CD14-positive monocyte (primary cell): ENCODE results near the gene CDH5. TPM values are rescaled to one million over a fixed set of nuclear protein-coding genes. Genes with fewer than 3 reads are reported as not detected.

Source experiments
- DNase-seq, 3 donors: peaks; one replicate each; pipeline ENCODE4 v3.0.0-alpha.2; 2011 to 2022
- H2AFZ ChIP-seq: 2 replicates; pipeline ENCODE4 v1.6.0; 2012; ENCODE audit warnings: mild to moderate bottlenecking, low read depth, low read length, inconsistent platforms; ENCODE audit not compliant: insufficient read depth, poor library complexity, severe bottlenecking
- H3K27ac ChIP-seq, 2 donors: 1 replicate in 1 of 2; 2 replicates in 1 of 2; pipeline ENCODE4 v1.5.1; 2012 to 2013; ENCODE audit warnings: low read length in 2 of 2, control low read depth in 1 of 2, inconsistent platforms in 1 of 2, low read depth in 1 of 2, mild to moderate bottlenecking in 1 of 2
- H3K27me3 ChIP-seq, 2 donors: one replicate each; pipeline versions ENCODE4 v1.6.0 to v1.6.1; 2011 to 2013; ENCODE audit warnings: low read length in 2 of 2; ENCODE audit not compliant: control insufficient read depth in 2 of 2, insufficient read depth in 2 of 2
- H3K36me3 ChIP-seq, 2 donors: replicated peaks in 1 of 2; 1 replicate in 1 of 2; 2 replicates in 1 of 2; pipeline versions ENCODE4 v1.5.1 to v1.6.1; 2012 to 2013; ENCODE audit warnings: low read length in 2 of 2, control low read depth in 1 of 2, inconsistent platforms in 1 of 2, mild to moderate bottlenecking in 1 of 2; ENCODE audit not compliant: insufficient read depth in 2 of 2, control insufficient read depth in 1 of 2
- H3K4me1 ChIP-seq, 2 donors: 1 replicate in 1 of 2; 2 replicates in 1 of 2; pipeline versions ENCODE4 v1.5.1 to v1.6.1; 2012 to 2013; ENCODE audit warnings: low read length in 2 of 2, control low read depth in 1 of 2, inconsistent platforms in 1 of 2, mild to moderate bottlenecking in 1 of 2, moderate library complexity in 1 of 2; ENCODE audit not compliant: insufficient read depth in 2 of 2, control insufficient read depth in 1 of 2
- H3K4me2 ChIP-seq: replicated peaks from 2 replicates; pipeline ENCODE3; 2012; ENCODE audit warnings: low read length, moderate library complexity, mild to moderate bottlenecking; ENCODE audit not compliant: poor library complexity, severe bottlenecking; ENCODE audit errors: extremely low read depth
- H3K4me3 ChIP-seq, 3 experiments: fragments of 200-600 bp in 1 of 3; sonication (generic) in 1 of 3; replicated peaks in 1 of 3; 1 replicate in 2 of 3; 2 replicates in 1 of 3; pipeline ENCODE4 v1.5.1; 2011 to 2013; ENCODE audit warnings: low read length in 3 of 3, mild to moderate bottlenecking in 3 of 3, control low read depth in 2 of 3, low read depth in 2 of 3, inconsistent platforms in 1 of 3, moderate library complexity in 1 of 3
- H3K79me2 ChIP-seq: 2 replicates; pipeline ENCODE4 v1.6.0; 2012; ENCODE audit warnings: mild to moderate bottlenecking, control low read depth, inconsistent platforms, low read length, moderate library complexity; ENCODE audit not compliant: insufficient read depth
- H3K9ac ChIP-seq: 2 replicates; pipeline ENCODE4 v1.6.0; 2017; ENCODE audit warnings: low read length, mild to moderate bottlenecking; ENCODE audit not compliant: insufficient read depth, poor library complexity, severe bottlenecking
- H3K9me3 ChIP-seq, 2 donors: replicated peaks in 1 of 2; 1 replicate in 1 of 2; 2 replicates in 1 of 2; pipeline versions ENCODE4 v1.5.1 to v1.6.1; 2012 to 2013; ENCODE audit warnings: low read length in 2 of 2, control low read depth in 1 of 2; ENCODE audit not compliant: control insufficient read depth in 1 of 2, insufficient read depth in 1 of 2
- H4K20me1 ChIP-seq: 2 replicates; pipeline ENCODE4 v1.6.0; 2012; ENCODE audit warnings: mild to moderate bottlenecking, low read length, control low read depth, moderate library complexity; ENCODE audit not compliant: insufficient read depth
- H3K27ac Mint-ChIP-seq, 7 donors: one replicate each; pipeline ENCODE4 v1.8.0; 2020; ENCODE audit warnings: mild to moderate bottlenecking in 7 of 7, mixed read lengths in 7 of 7, moderate library complexity in 6 of 7, inconsistent platforms in 2 of 7
- H3K27me3 Mint-ChIP-seq, 3 donors: one replicate each; pipeline ENCODE4 v1.8.0; 2021 to 2022; ENCODE audit warnings: low read depth in 3 of 3, mild to moderate bottlenecking in 3 of 3, mixed read lengths in 3 of 3, moderate library complexity in 3 of 3, inconsistent platforms in 1 of 3
- H3K36me3 Mint-ChIP-seq, 2 donors: one replicate each; pipeline ENCODE4 v1.8.0; 2020; ENCODE audit warnings: mixed read lengths in 2 of 2, inconsistent platforms in 1 of 2, mild to moderate bottlenecking in 1 of 2
- H3K4me1 Mint-ChIP-seq: one replicate; pipeline ENCODE4 v1.8.0; 2020; ENCODE audit warnings: mild to moderate bottlenecking, mixed read lengths
- H3K4me3 Mint-ChIP-seq, 2 donors: one replicate each; pipeline ENCODE4 v1.8.0; 2020; ENCODE audit warnings: mild to moderate bottlenecking in 2 of 2, mixed read lengths in 2 of 2, moderate library complexity in 1 of 2
- H3K9me3 Mint-ChIP-seq, 7 donors: one replicate each; pipeline ENCODE4 v1.8.0; 2020 to 2022; ENCODE audit warnings: mixed read lengths in 7 of 7, mild to moderate bottlenecking in 6 of 7, moderate library complexity in 6 of 7, inconsistent platforms in 2 of 7
- CTCF ChIP-seq: fragments of 200-600 bp; IDR thresholded peaks from one replicate; pipeline ENCODE4 v1.8.0; 2022; ENCODE audit warnings: antibody characterized with exemption, mild to moderate bottlenecking
- WGBS: methylation state at CpG from one replicate; pipeline ENCODE4 v1.1.5; 2013; ENCODE audit warnings: missing lambda C conversion rate; ENCODE audit not compliant: insufficient coverage; 5-methylcytosine and 5-hydroxymethylcytosine counted together
- intact Hi-C, 2 donors: fragments of 100-400 bp; cut with micrococcal nuclease; formaldehyde crosslinking; loops; one replicate each; pipeline versions ENCODE4 v1.15.0 to v1.15.1; 2023
- polyA plus RNA-seq, 3 donors: library from polyadenylated mRNA; depleted of rRNA in 1 of 3; unstranded in 2 of 3; stranded (reverse) in 1 of 3; fragments of 300-500 nt in 2 of 3; fragments of >200 nt in 1 of 3; fragmentation: Illumina TruSeq in 2 of 3; gene quantifications; 1 replicate in 2 of 3; 2 replicates in 1 of 3; pipeline ENCODE4 v1.2.3, GENCODE V29; 2012 to 2021

CDH5 gene
- polyA plus RNA-seq, 3 donors: 0.12 to 0.22 TPM; not detected in 1

GRCh38 chr16:66405057-66405783 lies 38.7 kb downstream of the CDH5 start:
- Mint-ChIP-seq H3K36me3 (no peaks in the 10 kb centered on the region), H3K27me3 (peaks cover 11 to 13% (median 12%) of the 10 kb centered on the region in 3 donors), H3K4me1 (peaks cover 21% of the 10 kb centered on the region), H3K9me3 (peaks cover 3 to 11% (median 7%) of the 10 kb centered on the region in 7 donors), H3K27ac (no peak overlapping the region), H3K4me3 (no peak overlapping the region)
- Histone ChIP-seq H3K9ac (no peak overlapping the region), H2AFZ (no peak overlapping the region), H3K4me1 (peaks cover 18 to 19% of the 10 kb centered on the region in 2 donors), H3K79me2 (no peaks in the 10 kb centered on the region), H3K4me3 (no peak overlapping the region), H3K27ac (no peak overlapping the region), H3K9me3 (no peaks in the 10 kb centered on the region), H3K36me3 (no peaks in the 10 kb centered on the region), H3K4me2 (no peak overlapping the region), H3K27me3 (peaks cover 0 to 5% of the 10 kb centered on the region in 2 donors), H4K20me1 (no peaks in the 10 kb centered on the region)
- intact Hi-C loops: loop anchor here (5.0 to 10.0 kb wide), 5 partner anchors 77 to 462 kb away; no protein-coding TSS in a partner anchor
- no peak for DNase-seq
- WGBS: no CpG with 5 or more reads among the region's 2 CpGs
- no peak for TF ChIP-seq CTCF

GRCh38 chr16:66406534-66407221 lies 40.2 kb downstream of the CDH5 start:
- Mint-ChIP-seq H3K4me3 (peak overlapping the region; percentile 79 to 91), H3K9me3 (peaks cover 3 to 13% (median 7%) of the 10 kb centered on the region in 7 donors), H3K36me3 (peaks cover 0 to 4% of the 10 kb centered on the region in 2 donors), H3K27me3 (peaks cover 7 to 13% (median 11%) of the 10 kb centered on the region in 3 donors), H3K27ac (peak overlapping the region in 2 of 7 donors; percentile 2 to 43), H3K4me1 (peaks cover 21% of the 10 kb centered on the region)
- peak overlapping the region; percentile 94 for H3K4me2 ChIP-seq
- no peaks in the 10 kb centered on the region for H3K36me3 ChIP-seq
- peak; percentile 93 for TF ChIP-seq CTCF
- intact Hi-C loops: loop anchor here (2.0 to 10.0 kb wide), 6 partner anchors 76 to 461 kb away; partner anchors contain the start of gene CMTM3 (in 1 of the 2)
- H3K9me3 ChIP-seq: no peaks in the 10 kb centered on the region
- 1% methylated on average over 30 of the region's 35 CpGs for WGBS
- H2AFZ ChIP-seq: peak overlapping the region; percentile 95
- no peaks in the 10 kb centered on the region for H3K79me2 ChIP-seq
- peaks cover 0 to 5% of the 10 kb centered on the region in 2 donors for H3K27me3 ChIP-seq
- H3K4me3 ChIP-seq: peak overlapping the region; percentile 43 to 80 (median 44)
- H4K20me1 ChIP-seq: no peaks in the 10 kb centered on the region
- DNase-seq: peak; percentile 66 to 77 (median 76)
- H3K9ac ChIP-seq: peak overlapping the region; percentile 63
- H3K4me1 ChIP-seq: peaks cover 18 to 19% of the 10 kb centered on the region in 2 donors
- no peak overlapping the region for H3K27ac ChIP-seq
